ENCODE results near the gene CLDN15. TPM values are rescaled to one million over a fixed set of nuclear protein-coding genes. Genes with fewer than 3 reads are reported as not detected.

Gene CLDN15
- total RNA-seq, 4 donors from 2014 or later: 94.9 to 942 (median 697) TPM

- H3K9me3 ChIP-seq: no peaks in the 10 kb centered on the region
- H3K27ac ChIP-seq: peak overlapping the region in 1 of 4 donors; percentile 34
- TF ChIP-seq CTCF (IDR thresholded peaks at IDR 0.05) (no peak), POLR2A (IDR thresholded peaks at IDR 0.05) (no peak)
- H3K36me3 ChIP-seq: no peaks in the 10 kb centered on the region
- DNase-seq: no peak
- H3K4me1 ChIP-seq: peaks cover 0 to 14% (median under 1%) of the 10 kb centered on the region in 4 donors
- H3K4me3 ChIP-seq: no peak overlapping the region
- H3K27me3 ChIP-seq: peaks cover 0 to under 1% of the 10 kb centered on the region in 2 donors
Observed at GRCh38 chr7:101185258-101185839, 52.3 kb downstream of the CLDN15 start.

Small RNA genes within 50 kb of the gene (small RNA-seq; reads per million reads assigned to genes)
- gene RNU6-1104P: 0 to 0.06 reads per million in 2 donors

Other genes with a start within 250 kb of the CLDN15 start
- gene MUC17, start 217.7 kb downstream of the CLDN15 start, total RNA-seq: 1,000 to 10,000 TPM in 1 of 4 donors, 100 to 1,000 TPM in 2, 10 to 100 TPM in 1; 64.4 to 1,011 (median 801) TPM
- gene TRIM56, start 152.3 kb downstream of the CLDN15 start, total RNA-seq: 10 to 100 TPM; 19.4 to 43.7 (median 38.3) TPM
- 1 to 10 TPM; 2.4 to 8.3 (median 3.3) TPM for gene SERPINE1, start 110.7 kb downstream of the CLDN15 start, total RNA-seq
- 100 to 1,000 TPM in 2 of 4 donors, 10 to 100 TPM in 2; 53.6 to 136 (median 95.7) TPM for gene AP1S1, start 83.3 kb downstream of the CLDN15 start, total RNA-seq
- gene VGF, start 72.2 kb downstream of the CLDN15 start, total RNA-seq: under 1 TPM in 1 of 4 donors, not detected in 3; 0.94 TPM
- 1 to 10 TPM in 1 of 4 donors, not detected in 3; 1.0 TPM for gene NAT16, start 57.5 kb downstream of the CLDN15 start, total RNA-seq
- 100 to 1,000 TPM in 2 of 4 donors, 10 to 100 TPM in 1, not detected in 1; 91.4 to 195 (median 123) TPM for gene MOGAT3, start 36.8 kb downstream of the CLDN15 start, total RNA-seq
- 100 to 1,000 TPM in 2 of 4 donors, 10 to 100 TPM in 2; 62.7 to 103 (median 83.7) TPM for gene PLOD3, start 20.2 kb downstream of the CLDN15 start, total RNA-seq
- 100 to 1,000 TPM in 2 of 4 donors, 10 to 100 TPM in 2; 37.1 to 142 (median 110) TPM for gene ZNHIT1, start 19.6 kb downstream of the CLDN15 start, total RNA-seq
- 100 to 1,000 TPM; 143 to 289 (median 231) TPM for gene FIS1, start 7.3 kb upstream of the CLDN15 start, total RNA-seq
- 1 to 10 TPM in 3 of 4 donors, under 1 TPM in 1; 0.85 to 4.6 (median 2.3) TPM for gene IFT22, start 84.0 kb upstream of the CLDN15 start, total RNA-seq
- gene COL26A1, start 125.1 kb upstream of the CLDN15 start, total RNA-seq: not detected

Measured in Peyer's patch (tissue), 4 donors.